Measurements from ENCODE around the gene DNAH11.

Gene DNAH11

GRCh38 chr7:21948364-21948763 lies 405.5 kb downstream of the DNAH11 start:
- DNase-seq (ENCODE audit: extremely low read depth, low read depth), result no peak
- no peak for TF ChIP-seq CTCF (IDR thresholded peaks at IDR 0.05; ENCODE audit: low read depth, low read length)

GRCh38 chr7:21948887-21949540 lies 406.2 kb downstream of the DNAH11 start:
- DNase-seq (ENCODE audit: extremely low read depth, low read depth), result no peak
- TF ChIP-seq CTCF (IDR thresholded peaks at IDR 0.05; ENCODE audit: low read depth, low read length), result no peak
